Superior temporal gyrus (tissue), 1 donor: ENCODE results near the gene MYOD1.

ENCODE experiments used
- DNase-seq: peaks from one replicate; pipeline ENCODE4 v3.0.0-alpha.2; 2016; ENCODE audit errors: extremely low spot score

Gene MYOD1

DNA sequence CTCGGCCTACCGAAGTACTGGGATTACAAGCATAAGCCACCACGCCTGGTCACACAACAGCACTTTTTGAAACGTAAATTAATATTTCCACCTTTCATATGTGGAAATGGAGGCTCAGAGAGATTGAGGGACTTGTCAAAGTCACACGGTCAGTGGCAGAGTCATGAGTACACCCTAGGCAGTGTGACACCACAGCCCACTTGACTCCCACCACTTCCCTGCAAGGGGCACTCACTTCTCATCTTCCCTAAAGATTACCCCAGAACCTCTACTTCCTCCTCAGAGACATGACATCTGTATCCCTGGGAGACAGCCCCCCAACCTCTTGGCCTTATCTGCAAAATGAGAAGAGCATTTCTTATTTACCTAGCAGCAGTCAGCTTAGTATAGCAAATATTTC lies 16.5 kb upstream of the MYOD1 start:
- no peak for DNase-seq

DNA sequence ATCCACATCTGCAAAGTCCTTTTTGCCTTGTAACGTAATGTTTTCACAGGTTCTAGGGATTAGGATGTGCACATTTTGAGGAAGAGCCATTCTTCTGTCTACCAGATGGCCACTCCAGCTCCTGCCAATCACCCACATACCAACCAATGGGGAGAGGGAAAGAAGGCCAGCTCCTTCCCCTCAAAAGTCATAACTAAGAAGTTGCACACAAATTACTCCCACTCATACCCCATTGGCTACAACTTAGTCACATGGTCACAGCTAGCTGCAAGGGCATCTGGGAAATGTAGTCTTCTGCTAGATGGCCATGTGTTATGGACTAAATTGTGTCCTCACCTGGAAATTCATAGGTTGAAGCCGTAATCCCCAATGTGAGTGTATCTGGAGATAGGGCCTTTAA lies 15.4 kb upstream of the MYOD1 start:
- DNase-seq, result no peak

GRCh38 chr11:17707830-17708229 lies 11.5 kb upstream of the MYOD1 start:
- DNase-seq, result no peak

GRCh38 chr11:17711836-17712235 lies 7.5 kb upstream of the MYOD1 start:
- no peak for DNase-seq

- DNase-seq, result no peak
Measured at GRCh38 chr11:17713851-17714250, 5.5 kb upstream of the MYOD1 start.

GRCh38 chr11:17714356-17714854 lies 5.0 kb upstream of the MYOD1 start:
- DNase-seq, result no peak

DNA sequence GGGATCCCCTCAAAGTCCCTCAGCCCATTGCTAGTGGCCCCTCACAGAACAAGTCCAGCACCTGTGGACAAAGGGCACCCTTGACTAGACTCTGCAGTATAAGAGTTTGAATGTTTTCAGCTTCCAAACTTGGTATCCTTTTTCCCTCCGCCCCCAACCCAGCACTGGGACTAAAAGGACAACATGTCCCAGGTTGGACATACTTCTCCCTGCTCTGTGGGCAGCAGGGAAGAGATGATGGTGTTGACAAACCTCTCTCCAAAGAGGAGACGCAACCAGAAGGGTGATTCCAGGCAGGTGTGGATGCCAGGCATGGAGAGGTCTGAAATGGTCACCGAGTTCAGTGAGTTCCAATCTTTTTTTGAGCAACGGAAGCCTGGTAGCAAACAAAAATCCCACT lies 4.5 kb upstream of the MYOD1 start:
- no peak for DNase-seq

DNA sequence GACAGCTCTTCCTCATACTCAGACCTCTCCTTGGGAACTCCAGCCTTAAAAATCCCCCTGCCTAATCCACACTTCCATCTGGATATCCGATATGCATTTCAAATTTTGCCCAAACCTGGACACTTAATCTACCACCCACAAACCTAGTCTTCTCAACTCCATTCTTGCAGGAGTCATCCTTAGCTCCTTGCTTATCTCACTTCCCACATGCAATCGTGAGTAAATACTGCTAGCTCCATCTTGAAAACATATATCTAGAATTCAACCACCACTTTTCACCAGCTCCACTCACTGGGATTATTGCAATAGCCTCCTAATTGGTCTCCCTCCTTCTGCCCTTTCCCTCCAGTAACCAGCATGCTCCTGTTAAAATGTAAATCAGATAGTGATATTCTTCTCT lies 2.6 kb upstream of the MYOD1 start:
- no peak for DNase-seq

- no peak for DNase-seq
Measured at GRCh38 chr11:17718015-17718414, 1.4 kb upstream of the MYOD1 start.

GRCh38 chr11:17718510-17718962 lies 835 bp upstream of the MYOD1 start:
- DNase-seq, result no peak

DNA sequence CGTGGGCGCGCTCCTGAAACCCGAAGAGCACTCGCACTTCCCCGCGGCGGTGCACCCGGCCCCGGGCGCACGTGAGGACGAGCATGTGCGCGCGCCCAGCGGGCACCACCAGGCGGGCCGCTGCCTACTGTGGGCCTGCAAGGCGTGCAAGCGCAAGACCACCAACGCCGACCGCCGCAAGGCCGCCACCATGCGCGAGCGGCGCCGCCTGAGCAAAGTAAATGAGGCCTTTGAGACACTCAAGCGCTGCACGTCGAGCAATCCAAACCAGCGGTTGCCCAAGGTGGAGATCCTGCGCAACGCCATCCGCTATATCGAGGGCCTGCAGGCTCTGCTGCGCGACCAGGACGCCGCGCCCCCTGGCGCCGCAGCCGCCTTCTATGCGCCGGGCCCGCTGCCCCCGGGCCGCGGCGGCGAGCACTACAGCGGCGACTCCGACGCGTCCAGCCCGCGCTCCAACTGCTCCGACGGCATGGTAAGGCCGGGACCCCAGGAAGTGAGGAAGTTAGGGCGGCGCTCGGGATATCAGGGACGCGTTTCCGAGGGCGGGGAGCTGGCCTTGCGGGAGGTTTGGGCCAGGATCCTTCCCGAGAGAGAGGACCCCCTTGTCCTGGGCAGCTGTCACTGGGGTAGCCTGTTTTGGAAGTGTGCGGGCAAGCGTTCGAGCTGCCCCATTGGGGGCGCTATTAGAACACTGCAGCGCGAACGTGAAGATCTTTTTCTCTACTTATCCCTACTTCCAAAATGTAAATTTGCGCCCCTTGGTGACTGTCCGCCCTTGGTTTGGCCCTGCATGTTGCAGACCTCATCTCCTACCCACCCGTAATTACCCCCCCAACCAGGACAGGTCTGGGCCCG lies 796 bp downstream of the MYOD1 start:
- DNase-seq, result no peak

DNA sequence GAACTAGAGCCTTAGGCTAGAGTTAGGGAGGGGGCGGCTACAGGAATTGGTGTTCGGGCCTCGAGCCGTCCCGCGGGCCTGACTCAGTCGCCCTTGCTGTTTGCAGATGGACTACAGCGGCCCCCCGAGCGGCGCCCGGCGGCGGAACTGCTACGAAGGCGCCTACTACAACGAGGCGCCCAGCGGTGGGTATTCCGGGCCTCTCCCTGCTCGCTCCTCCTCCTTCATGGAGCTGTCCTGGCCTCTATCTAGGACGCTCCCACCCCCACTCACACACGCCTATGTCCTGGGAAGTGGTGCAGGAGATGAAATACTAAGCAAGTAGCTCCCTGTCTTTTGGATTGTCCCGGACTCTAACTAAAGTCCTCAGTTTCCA lies 1.4 kb downstream of the MYOD1 start:
- no peak for DNase-seq

GRCh38 chr11:17721242-17721999 lies 2.0 kb downstream of the MYOD1 start:
- DNase-seq, result no peak

GRCh38 chr11:17722000-17722643 lies 2.8 kb downstream of the MYOD1 start:
- no peak for DNase-seq

DNA sequence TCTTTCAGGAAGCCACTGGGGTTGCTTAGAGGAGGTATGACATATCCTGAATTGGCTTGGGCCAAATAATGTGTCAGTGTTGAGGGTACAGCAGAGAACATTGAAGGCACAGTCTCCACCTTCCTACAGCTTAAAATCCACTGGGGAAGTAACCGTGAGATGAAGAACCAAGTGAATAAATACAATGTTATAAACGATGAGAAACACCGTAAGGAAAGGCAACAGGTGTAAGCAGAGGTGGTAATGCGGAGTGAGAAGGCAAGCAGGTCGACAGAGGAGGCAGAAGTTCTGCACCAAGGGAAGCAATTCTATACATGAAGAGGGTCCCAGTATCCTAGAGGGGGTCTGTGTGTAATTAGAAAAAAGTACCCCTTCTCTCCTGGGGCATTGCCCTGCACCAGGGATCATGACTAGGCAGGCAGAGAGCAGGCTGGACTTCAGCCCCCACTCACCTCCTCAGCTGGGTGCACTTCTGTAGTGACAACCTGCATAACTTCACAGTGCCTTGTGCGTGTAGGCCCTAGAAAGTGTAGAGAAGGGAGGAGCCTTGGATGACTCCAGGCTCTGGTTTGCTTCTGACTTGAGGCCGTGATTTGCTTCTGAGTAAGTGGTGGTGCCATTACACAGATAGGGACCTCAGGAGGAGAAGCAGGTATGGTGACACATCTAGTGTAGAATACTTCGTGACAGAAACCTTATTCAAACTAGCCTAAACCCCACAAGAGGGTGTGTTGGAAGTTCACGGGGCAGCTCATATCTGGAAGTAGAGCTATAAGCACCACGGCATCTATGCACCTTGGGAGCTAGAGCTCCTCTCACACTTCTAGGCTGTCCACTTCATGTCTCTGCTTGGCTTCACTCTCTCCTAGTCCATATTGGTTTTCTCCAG lies 4.9 kb downstream of the MYOD1 start:
- DNase-seq, result no peak

DNA sequence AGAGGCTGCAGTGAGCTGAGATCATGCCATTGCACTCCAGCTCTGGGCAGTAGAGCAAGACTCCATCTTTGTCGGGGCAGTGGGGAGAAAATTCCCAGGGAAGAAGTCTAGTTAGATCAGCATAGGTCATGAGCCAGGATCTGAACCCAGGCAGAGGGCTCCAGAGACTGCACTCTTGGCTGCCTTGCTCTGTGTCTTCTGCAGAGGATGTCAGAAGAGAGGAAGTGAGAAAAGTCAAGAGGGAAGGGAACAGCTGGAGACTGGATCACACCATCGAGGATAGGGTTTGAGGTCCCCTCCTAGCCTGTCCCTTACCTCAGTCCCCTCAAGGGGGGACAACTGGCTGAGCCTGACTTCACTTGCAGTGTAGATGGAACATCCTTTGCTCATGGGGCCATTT lies 5.8 kb downstream of the MYOD1 start:
- no peak for DNase-seq

- no peak for DNase-seq
Measured at GRCh38 chr11:17730137-17730536, 10.8 kb downstream of the MYOD1 start.

DNA sequence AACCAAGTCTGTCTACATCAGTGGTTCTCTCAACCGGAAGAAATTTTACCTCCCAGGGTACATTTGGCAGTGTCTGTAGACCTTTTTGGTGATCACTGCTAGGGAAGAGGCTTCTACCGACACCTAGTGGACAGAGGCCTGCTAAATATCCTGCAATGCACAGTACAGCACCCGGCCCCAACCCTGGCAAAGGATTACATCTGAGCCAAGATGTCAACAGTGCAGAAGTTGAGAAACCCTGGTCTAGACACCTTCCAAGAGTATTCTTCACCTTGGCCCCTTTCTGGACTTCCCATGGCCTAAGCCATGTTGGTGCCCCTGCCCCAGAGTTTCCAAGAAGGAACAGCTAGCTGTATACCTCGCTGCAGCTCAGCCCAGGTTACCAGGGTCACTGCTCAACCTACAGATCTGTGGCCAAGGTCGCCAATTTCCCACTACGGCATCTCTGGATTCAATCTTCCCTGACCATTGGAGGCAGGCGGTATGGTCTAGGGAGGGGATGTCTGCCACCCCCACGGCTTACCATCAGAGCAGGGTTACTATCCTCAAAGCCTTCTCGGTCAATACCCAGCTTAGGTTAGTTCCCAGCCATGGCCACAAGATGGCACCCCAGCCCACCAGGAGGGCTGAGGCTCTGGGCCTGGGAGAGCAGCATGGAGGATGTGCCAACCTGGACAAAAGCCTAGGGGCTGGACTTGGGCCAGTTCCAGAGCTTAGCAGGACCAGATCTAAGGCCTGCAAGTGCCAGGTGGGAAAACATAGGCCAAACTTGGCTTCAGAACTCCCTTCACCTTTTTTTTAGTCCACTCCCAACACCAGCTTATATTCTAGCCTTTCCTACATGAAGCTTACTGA lies 11.5 kb downstream of the MYOD1 start:
- DNase-seq, result peak; percentile 94

DNA sequence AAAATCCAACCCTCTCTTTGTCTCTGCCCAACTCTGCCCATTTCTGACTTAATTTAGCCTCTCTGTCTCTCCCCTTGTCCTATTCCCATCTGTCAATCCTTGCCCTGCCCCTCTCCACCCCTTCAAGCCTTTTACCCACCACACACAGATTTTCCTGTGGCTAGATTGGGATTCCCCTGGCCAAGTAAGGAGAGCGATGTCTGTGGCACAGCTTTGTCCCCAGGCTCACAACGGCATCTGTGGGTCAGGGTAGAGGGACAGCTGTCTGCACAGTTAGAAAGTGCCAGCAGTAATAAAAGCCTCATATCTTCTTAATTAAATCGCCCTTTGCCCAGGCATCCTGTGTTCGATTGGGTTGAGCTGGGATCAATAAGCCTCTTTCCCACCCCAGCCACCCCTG lies 13.9 kb downstream of the MYOD1 start:
- DNase-seq, result no peak

DNA sequence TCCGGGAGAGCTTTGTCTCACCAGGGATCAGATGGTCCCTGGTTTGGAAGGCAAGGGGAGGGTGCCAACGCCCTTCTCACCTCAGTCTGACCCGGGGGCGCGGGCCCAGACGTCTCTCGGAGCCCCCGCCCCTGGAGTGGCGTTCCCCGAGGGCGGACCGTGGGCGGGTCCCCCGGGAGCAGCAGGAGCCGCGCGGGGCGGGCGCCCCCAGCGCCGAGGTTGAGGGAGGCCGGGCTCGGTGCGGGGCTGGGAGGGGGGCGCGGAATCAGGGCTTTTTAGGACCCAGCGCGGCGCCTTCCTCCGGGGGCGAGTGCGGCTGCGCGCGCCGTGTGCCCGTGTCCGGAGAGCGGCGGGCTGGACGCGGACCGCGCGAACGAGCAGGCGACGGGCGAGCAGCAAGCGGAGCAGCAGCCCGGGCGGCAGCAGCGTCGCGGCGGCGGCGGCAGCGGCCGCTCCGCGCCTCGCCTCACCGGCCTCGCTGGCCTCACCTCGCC lies 15.1 kb downstream of the MYOD1 start, which contains the start of gene KCNC1:
KCNC1 (plus strand) TSS at position 364 of the 494 bp plus-strand sequence. CDS start 1,222 bp downstream, outside the sequence.
- DNase-seq, result no peak
